Liver (tissue), 9 donors: ENCODE data around the gene DKC1. TPM values are rescaled to one million over a fixed set of nuclear protein-coding genes. Genes with fewer than 3 reads are reported as not detected.

Source experiments
- DNase-seq: peaks from one replicate; pipeline ENCODE4 v3.0.0-alpha.2; 2017; ENCODE audit warnings: low spot score
- H3K27ac ChIP-seq, 2 donors: one replicate each; pipeline ENCODE4 v1.7.0; 2013; ENCODE audit warnings: inconsistent platforms in 2 of 2, low read length in 2 of 2, control low read depth in 1 of 2, low read depth in 1 of 2, mild to moderate bottlenecking in 1 of 2
- H3K27me3 ChIP-seq, 4 donors: one replicate each; pipeline versions ENCODE4 v1.6.1 to v1.7.0; 2013; ENCODE audit warnings: low read length in 3 of 4, inconsistent platforms in 1 of 4, mild to moderate bottlenecking in 1 of 4, moderate library complexity in 1 of 4; ENCODE audit not compliant: control insufficient read depth in 4 of 4, insufficient read depth in 4 of 4
- H3K36me3 ChIP-seq, 4 donors: one replicate each; pipeline versions ENCODE4 v1.6.1 to v1.7.0; 2013; ENCODE audit warnings: low read length in 3 of 4, mild to moderate bottlenecking in 3 of 4, low read depth in 1 of 4, moderate library complexity in 1 of 4; ENCODE audit not compliant: control insufficient read depth in 4 of 4, insufficient read depth in 3 of 4
- H3K4me1 ChIP-seq, 4 donors: one replicate each; pipeline versions ENCODE4 v1.6.1 to v1.7.0; 2013; ENCODE audit warnings: low read length in 3 of 4, mild to moderate bottlenecking in 3 of 4, moderate library complexity in 1 of 4; ENCODE audit not compliant: control insufficient read depth in 4 of 4, insufficient read depth in 4 of 4
- H3K4me3 ChIP-seq, 3 donors: one replicate each; pipeline versions ENCODE4 v1.6.1 to v1.7.0; 2013; ENCODE audit warnings: low read length in 3 of 3, control low read depth in 1 of 3, low read depth in 1 of 3, mild to moderate bottlenecking in 1 of 3
- H3K9ac ChIP-seq, 2 donors: one replicate each; pipeline ENCODE4 v1.7.0; 2013; ENCODE audit warnings: low read length in 2 of 2, mild to moderate bottlenecking in 2 of 2, moderate library complexity in 2 of 2, control low read depth in 1 of 2, low read depth in 1 of 2
- H3K9me3 ChIP-seq, 4 donors: one replicate each; pipeline versions ENCODE4 v1.6.1 to v1.7.0; 2013; ENCODE audit warnings: low read length in 3 of 4; ENCODE audit not compliant: control insufficient read depth in 4 of 4
- ATF3 ChIP-seq: IDR thresholded peaks from 2 replicates; pipeline ENCODE4 v1.6.1; 2016; ENCODE audit warnings: antibody characterized with exemption
- CTCF ChIP-seq: fragments of 150-350 bp; IDR thresholded peaks from 2 replicates; pipeline ENCODE4 v1.5.1; 2017; ENCODE audit warnings: improper control_type of control experiment, low read depth, low read length; ENCODE audit not compliant: missing input control
- EGR1 ChIP-seq, 2 donors: IDR thresholded peaks; 2 replicates each; pipeline ENCODE4 v1.6.1; 2016 to 2018; ENCODE audit warnings: antibody characterized with exemption in 2 of 2, low read depth in 2 of 2
- FOXA1 ChIP-seq: IDR thresholded peaks from 2 replicates; pipeline ENCODE4 v1.6.1; 2016; ENCODE audit warnings: antibody characterized with exemption
- GABPA ChIP-seq, 2 donors: IDR thresholded peaks in 1 of 2; conservative IDR thresholded peaks in 1 of 2; 2 replicates each; pipeline ENCODE4 v1.6.1; 2016; ENCODE audit warnings: antibody characterized with exemption in 2 of 2, mild to moderate bottlenecking in 1 of 2, moderate library complexity in 1 of 2
- HNF4A ChIP-seq, 2 donors: conservative IDR thresholded peaks; 2 replicates each; pipeline ENCODE4 v1.6.1; 2016; ENCODE audit warnings: antibody characterized with exemption in 2 of 2, mild to moderate bottlenecking in 2 of 2
- HNF4G ChIP-seq: IDR thresholded peaks from 2 replicates; pipeline ENCODE4 v1.6.1; 2016; ENCODE audit warnings: antibody characterized with exemption
- JUND ChIP-seq, 2 donors: IDR thresholded peaks; 2 replicates each; pipeline ENCODE4 v1.6.1; 2016; ENCODE audit warnings: antibody characterized with exemption in 2 of 2
- MAX ChIP-seq: IDR thresholded peaks from 2 replicates; pipeline ENCODE4 v1.6.1; 2016; ENCODE audit warnings: antibody characterized with exemption
- NR2F2 ChIP-seq: IDR thresholded peaks from 2 replicates; pipeline ENCODE4 v1.6.1; 2016; ENCODE audit warnings: antibody characterized with exemption
- RAD21 ChIP-seq, 2 donors: IDR thresholded peaks; 2 replicates each; pipeline ENCODE4 v1.6.1; 2016; ENCODE audit warnings: antibody characterized with exemption in 2 of 2, mild to moderate bottlenecking in 2 of 2
- RXRA ChIP-seq, 2 donors: IDR thresholded peaks; 2 replicates each; pipeline ENCODE4 v1.6.1; 2017 to 2018; ENCODE audit warnings: antibody characterized with exemption in 2 of 2, mild to moderate bottlenecking in 1 of 2
- SP1 ChIP-seq: IDR thresholded peaks from 2 replicates; pipeline ENCODE4 v1.6.1; 2018; ENCODE audit warnings: antibody characterized with exemption, mild to moderate bottlenecking
- TAF1 ChIP-seq: conservative IDR thresholded peaks from 2 replicates; pipeline ENCODE4 v1.6.1; 2016; ENCODE audit warnings: antibody characterized with exemption, mild to moderate bottlenecking
- YY1 ChIP-seq: IDR thresholded peaks from 2 replicates; pipeline ENCODE4 v1.6.1; 2016; ENCODE audit warnings: antibody characterized with exemption, mild to moderate bottlenecking
- ZBTB33 ChIP-seq: IDR thresholded peaks from 2 replicates; pipeline ENCODE4 v1.6.1; 2016; ENCODE audit warnings: antibody characterized with exemption
- WGBS: extraction: QIAGEN DNeasy Blood & Tissue Kit; methylation state at CpG from one replicate; pipeline ENCODE4 v1.1.7; 2013; 5-methylcytosine and 5-hydroxymethylcytosine counted together
- polyA plus RNA-seq, 2 donors: library from polyadenylated mRNA; stranded (reverse) in 1 of 2; unstranded in 1 of 2; fragments of 200-250 nt in 1 of 2; fragments of >200 nt in 1 of 2; fragmentation: Nextera tagmentation in 1 of 2; extraction: Ambion mirVana in 1 of 2; gene quantifications; one replicate each; pipeline versions ENCODE4 v1.2.1 to v1.2.3, GENCODE V29; 2013 to 2015
- total RNA-seq, 2 donors: library from RNA; depleted of rRNA; stranded (reverse); fragments of >200 nt; gene quantifications; one replicate each; pipeline ENCODE4 v1.2.3, GENCODE V29; 2014
- donor health status: healthy.
- donor health status: healthy.
- donor health status: healthy.
- donor health status: healthy.
- donor health status: healthy.

The DKC1 gene
- total and polyA plus RNA-seq, 4 donors = 14.0 to 21.9 (median 16.5) TPM

- Histone ChIP-seq H3K9ac (no peak overlapping the region), H3K27ac (no peak overlapping the region), H3K36me3 (no peaks in the 10 kb centered on the region), H3K4me1 (no peaks in the 10 kb centered on the region), H3K4me3 (no peak overlapping the region), H3K9me3 (peaks cover 0 to under 1% (median 0%) of the 10 kb centered on the region in 4 donors), H3K27me3 (no peaks in the 10 kb centered on the region)
- no peak for DNase-seq
- 91% methylated on average over 2 of the region's 2 CpGs for WGBS
- no peak for TF ChIP-seq RAD21 (IDR thresholded peaks at IDR 0.05)
- TF ChIP-seq TAF1 = no peak
- no peak for TF ChIP-seq EGR1 (IDR thresholded peaks at IDR 0.05; ENCODE audit: low read depth in 2 of 2)
- TF ChIP-seq ATF3 = no peak
- no peak for TF ChIP-seq YY1
- TF ChIP-seq FOXA1 = no peak
- no peak for TF ChIP-seq CTCF
- TF ChIP-seq HNF4A (conservative IDR thresholded peaks at IDR 0.05) = no peak
Observed at GRCh38 chrX:154812341-154813101, 49.9 kb downstream of the DKC1 start.

- H3K9me3 ChIP-seq = no peaks in the 10 kb centered on the region
- TF ChIP-seq GABPA (IDR thresholded peaks at IDR 0.05 in 1 of 2, conservative IDR thresholded peaks at IDR 0.05 in 1 of 2) (no peak), SP1 (no peak), NR2F2 (no peak), ATF3 (no peak)
- H3K27me3 ChIP-seq = no peaks in the 10 kb centered on the region
- no peak overlapping the region for H3K27ac ChIP-seq
- H3K36me3 ChIP-seq = no peaks in the 10 kb centered on the region
- no peak overlapping the region for H3K9ac ChIP-seq
- DNase-seq = no peak
- H3K4me1 ChIP-seq = no peaks in the 10 kb centered on the region
- no peak overlapping the region for H3K4me3 ChIP-seq
- 51% methylated on average over 1 of the region's 1 CpG for WGBS
Observed at GRCh38 chrX:154813801-154814200, 51.1 kb downstream of the DKC1 start.

GRCh38 chrX:154815274-154815818 lies 52.7 kb downstream of the DKC1 start:
- H3K9ac ChIP-seq = no peak overlapping the region
- WGBS = 50% methylated on average over 5 of the region's 5 CpGs
- TF ChIP-seq HNF4A (conservative IDR thresholded peaks at IDR 0.05) (no peak), TAF1 (no peak), ZBTB33 (no peak), CTCF (no peak), FOXA1 (no peak), RAD21 (IDR thresholded peaks at IDR 0.05) (no peak), YY1 (no peak), NR2F2 (no peak), MAX (no peak), EGR1 (IDR thresholded peaks at IDR 0.05; ENCODE audit: low read depth in 2 of 2) (no peak), HNF4G (no peak), SP1 (no peak), GABPA (IDR thresholded peaks at IDR 0.05 in 1 of 2, conservative IDR thresholded peaks at IDR 0.05 in 1 of 2) (no peak), JUND (IDR thresholded peaks at IDR 0.05) (no peak), ATF3 (no peak), RXRA (IDR thresholded peaks at IDR 0.05) (no peak)

More at GRCh38 chrX:154815274-154815818, 52.7 kb downstream of the DKC1 start:
- Histone ChIP-seq H3K27ac (no peak overlapping the region), H3K9me3 (no peaks in the 10 kb centered on the region), H3K36me3 (no peaks in the 10 kb centered on the region), H3K27me3 (no peaks in the 10 kb centered on the region), H3K4me1 (no peaks in the 10 kb centered on the region), H3K4me3 (no peak overlapping the region)
- DNase-seq = no peak
